GM12873 (cell line): Measurements from ENCODE around the gene SLC26A2.

Source experiments
- CTCF ChIP-seq: IDR thresholded peaks from 2 replicates; pipeline ENCODE4 v1.5.1; 2012; ENCODE audit warnings: low read depth, mild to moderate bottlenecking, moderate library complexity, low read length, control low read depth; ENCODE audit not compliant: insufficient read depth; ENCODE audit errors: missing control alignments

SLC26A2 gene

DNA sequence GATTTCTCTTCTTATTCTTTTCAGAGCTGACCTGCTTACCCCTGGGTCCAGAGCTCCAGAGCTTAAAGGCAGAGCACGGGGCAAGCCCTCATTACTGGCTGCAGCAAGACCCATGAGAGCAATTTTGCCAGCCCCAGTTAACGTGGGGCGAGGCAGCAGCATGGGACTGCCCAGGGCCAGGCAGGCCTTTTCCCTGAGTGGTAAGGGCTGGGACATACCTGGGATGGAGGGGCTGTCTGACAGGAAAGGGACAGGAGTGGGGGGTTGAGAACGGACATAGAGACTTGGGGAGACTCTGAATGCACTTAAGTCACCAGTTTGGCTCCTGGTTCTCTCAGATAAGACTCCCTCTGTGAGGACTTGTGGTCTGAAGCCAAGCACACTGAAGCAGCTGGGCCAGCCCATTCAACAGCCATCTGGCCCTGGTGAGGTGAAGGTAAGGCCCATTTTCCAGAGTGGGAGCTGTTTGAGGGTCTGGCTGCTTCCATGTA lies 66.2 kb downstream of the SLC26A2 start:
- no peak for TF ChIP-seq CTCF

GRCh38 chr5:150033334-150033733 lies 72.8 kb downstream of the SLC26A2 start:
- TF ChIP-seq CTCF, result no peak

DNA sequence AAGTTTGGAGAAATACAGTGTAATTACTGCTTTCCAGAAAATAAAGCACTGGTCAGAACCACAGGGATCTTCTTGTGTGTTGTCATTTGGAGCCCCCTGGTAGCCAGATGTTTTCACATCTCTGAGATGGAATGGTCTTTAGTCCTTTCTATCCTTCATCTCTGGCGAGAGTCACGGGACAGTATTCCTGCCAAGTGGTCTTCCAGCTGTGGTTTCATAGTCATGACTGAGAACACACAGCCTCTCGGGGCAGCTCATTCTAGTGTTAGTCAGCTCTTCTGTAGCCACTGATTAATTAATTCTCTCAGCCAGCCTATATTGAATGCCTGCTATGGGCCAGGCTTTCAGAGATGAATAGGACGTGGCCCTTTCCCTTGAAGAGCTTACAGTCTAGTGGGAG lies 74.1 kb downstream of the SLC26A2 start:
- TF ChIP-seq CTCF, result no peak

GRCh38 chr5:150035139-150035895 lies 74.8 kb downstream of the SLC26A2 start:
- no peak for TF ChIP-seq CTCF

GRCh38 chr5:150036513-150036912 lies 76.0 kb downstream of the SLC26A2 start:
- TF ChIP-seq CTCF, result no peak
